Vagina (tissue), 2 donors: ENCODE results near the gene RASA1. TPM values are rescaled to one million over a fixed set of nuclear protein-coding genes. Genes with fewer than 3 reads are reported as not detected.

Experiments
- DNase-seq, 2 donors: peaks; one replicate each; pipeline ENCODE4 v3.0.0-alpha.2; 2017; ENCODE audit errors: extremely low spot score in 2 of 2
- H3K27ac ChIP-seq: fragments of 200-600 bp; sonication (generic); one replicate; pipeline ENCODE4 v1.5.1; 2019
- H3K27me3 ChIP-seq: fragments of 200-600 bp; sonication (generic); one replicate; pipeline ENCODE4 v1.5.1; 2019
- H3K36me3 ChIP-seq, 2 donors: fragments of 200-600 bp; sonication (generic); one replicate each; pipeline ENCODE4 v1.5.1; 2017 to 2019
- H3K4me1 ChIP-seq: fragments of 200-600 bp; sonication (generic); one replicate; pipeline ENCODE4 v1.5.1; 2019
- H3K4me3 ChIP-seq, 2 donors: fragments of 200-600 bp; sonication (generic); 1 replicate in 1 of 2; 2 replicates in 1 of 2; pipeline ENCODE4 v1.5.1; 2016 to 2019
- H3K9me3 ChIP-seq: fragments of 200-600 bp; sonication (generic); one replicate; pipeline ENCODE4 v1.5.1; 2019
- POLR2A ChIP-seq, 2 donors: fragments of 450-650 bp; IDR thresholded peaks; one replicate each; pipeline ENCODE4 v1.6.1; 2017; ENCODE audit warnings: antibody characterized with exemption in 2 of 2, mild to moderate bottlenecking in 2 of 2, moderate library complexity in 2 of 2
- POLR2AphosphoS5 ChIP-seq, 2 donors: sonication (generic); formaldehyde crosslinking; IDR thresholded peaks; one replicate each; pipeline ENCODE4 v1.9.0; 2017; ENCODE audit warnings: antibody characterized with exemption in 2 of 2, mild to moderate bottlenecking in 2 of 2, low read depth in 1 of 2; ENCODE audit not compliant: insufficient read depth in 1 of 2
- intact Hi-C: fragments of 100-400 bp; cut with DNase I; formaldehyde crosslinking; loops from one replicate; pipeline ENCODE4 v1.15.1; 2023
- total RNA-seq: library from RNA; depleted of rRNA; stranded (reverse); fragments of >200 nt; gene quantifications from one replicate; pipeline ENCODE4 v1.2.3, GENCODE V29; 2016
- TF ChIP-seq, protein P1 (sequence below), 3 experiments: fragments of 450-650 bp in 2 of 3; fragments of 200-600 bp in 1 of 3; sonication (generic) in 1 of 3; IDR thresholded peaks; one replicate each; pipeline ENCODE4 v1.5.1; 2017 to 2019; ENCODE audit warnings: antibody characterized with exemption in 3 of 3, mild to moderate bottlenecking in 2 of 3, moderate library complexity in 2 of 3

Gene RASA1
- total RNA-seq, 1 donor from 2014 or later: 22.1 TPM

DNA sequence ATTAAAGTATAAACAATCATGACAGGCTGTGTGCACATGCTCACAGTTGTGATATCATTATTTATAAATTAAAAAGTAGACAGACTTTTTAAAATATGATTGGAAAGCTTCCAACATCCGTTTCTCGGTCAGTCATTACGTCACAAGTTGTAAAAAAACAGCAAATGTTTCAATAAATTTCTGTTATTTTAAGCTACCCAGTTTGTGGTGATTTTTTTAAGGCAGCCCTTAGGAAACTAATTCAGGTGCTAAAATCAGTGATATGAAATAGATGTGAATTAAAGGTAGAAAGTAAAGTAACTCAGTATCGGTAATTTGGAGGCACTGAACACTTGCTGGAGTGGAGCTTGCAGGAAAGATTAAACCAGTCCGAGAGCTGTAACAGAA lies 143.9 kb downstream of the RASA1 start:
- intact Hi-C loops: no loop called here
- no peaks in the 10 kb centered on the region for H3K9me3 ChIP-seq
- peak overlapping the region; percentile 96 for H3K27ac ChIP-seq
- H3K27me3 ChIP-seq: no peaks in the 10 kb centered on the region
- peaks cover 0 to 24% of the 10 kb centered on the region in 2 donors for H3K36me3 ChIP-seq
- TF ChIP-seq, protein P1, sequence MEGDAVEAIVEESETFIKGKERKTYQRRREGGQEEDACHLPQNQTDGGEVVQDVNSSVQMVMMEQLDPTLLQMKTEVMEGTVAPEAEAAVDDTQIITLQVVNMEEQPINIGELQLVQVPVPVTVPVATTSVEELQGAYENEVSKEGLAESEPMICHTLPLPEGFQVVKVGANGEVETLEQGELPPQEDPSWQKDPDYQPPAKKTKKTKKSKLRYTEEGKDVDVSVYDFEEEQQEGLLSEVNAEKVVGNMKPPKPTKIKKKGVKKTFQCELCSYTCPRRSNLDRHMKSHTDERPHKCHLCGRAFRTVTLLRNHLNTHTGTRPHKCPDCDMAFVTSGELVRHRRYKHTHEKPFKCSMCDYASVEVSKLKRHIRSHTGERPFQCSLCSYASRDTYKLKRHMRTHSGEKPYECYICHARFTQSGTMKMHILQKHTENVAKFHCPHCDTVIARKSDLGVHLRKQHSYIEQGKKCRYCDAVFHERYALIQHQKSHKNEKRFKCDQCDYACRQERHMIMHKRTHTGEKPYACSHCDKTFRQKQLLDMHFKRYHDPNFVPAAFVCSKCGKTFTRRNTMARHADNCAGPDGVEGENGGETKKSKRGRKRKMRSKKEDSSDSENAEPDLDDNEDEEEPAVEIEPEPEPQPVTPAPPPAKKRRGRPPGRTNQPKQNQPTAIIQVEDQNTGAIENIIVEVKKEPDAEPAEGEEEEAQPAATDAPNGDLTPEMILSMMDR (IDR thresholded peaks at IDR 0.05): no peak
- no peak for TF ChIP-seq POLR2A (IDR thresholded peaks at IDR 0.05)
- TF ChIP-seq POLR2AphosphoS5 (IDR thresholded peaks at IDR 0.05; ENCODE audit: insufficient read depth in 1 of 2, low read depth in 1 of 2): no peak
- peaks cover 21% of the 10 kb centered on the region for H3K4me1 ChIP-seq
- H3K4me3 ChIP-seq: peak overlapping the region; percentile 87 to 93
- no peak for DNase-seq

- H3K4me3 ChIP-seq: peak overlapping the region; percentile 87 to 93
- H3K27ac ChIP-seq: peak overlapping the region; percentile 96
- H3K27me3 ChIP-seq: no peaks in the 10 kb centered on the region
- DNase-seq: peak in 1 of 2 donors; percentile 89
- H3K4me1 ChIP-seq: peaks cover 21% of the 10 kb centered on the region
- peaks cover 0 to 19% of the 10 kb centered on the region in 2 donors for H3K36me3 ChIP-seq
- TF ChIP-seq, protein P1 (IDR thresholded peaks at IDR 0.05): no peak
- TF ChIP-seq POLR2AphosphoS5 (IDR thresholded peaks at IDR 0.05; ENCODE audit: insufficient read depth in 1 of 2, low read depth in 1 of 2) (no peak), POLR2A (IDR thresholded peaks at IDR 0.05) (no peak)
- H3K9me3 ChIP-seq: no peaks in the 10 kb centered on the region
- intact Hi-C loops: no loop called here
Measured at GRCh38 chr5:87411973-87412629, 144.4 kb downstream of the RASA1 start.

GRCh38 chr5:87412630-87413342 lies 145.1 kb downstream of the RASA1 start, which contains the start of gene CCNH:
Gene CCNH (minus strand): TSS chr5:87412930. CDS start chr5:87412794, 136 bp downstream.
- intact Hi-C loops: no loop called here
- Histone ChIP-seq H3K4me1 (peaks cover 21% of the 10 kb centered on the region), H3K27ac (peak within 1 kb of the TSS; percentile 96), H3K4me3 (peak within 1 kb of the TSS; percentile 87 to 93), H3K36me3 (peaks cover 0 to 12% of the 10 kb centered on the region in 2 donors), H3K9me3 (no peaks in the 10 kb centered on the region), H3K27me3 (no peaks in the 10 kb centered on the region)
- DNase-seq: peak; percentile 97 to 99
- TF ChIP-seq POLR2A (IDR thresholded peaks at IDR 0.05) (peak in 1 of 2 donors; percentile 90), POLR2AphosphoS5 (IDR thresholded peaks at IDR 0.05; ENCODE audit: insufficient read depth in 1 of 2, low read depth in 1 of 2) (peak; percentile 99)
- TF ChIP-seq, protein P1 (IDR thresholded peaks at IDR 0.05): peak in 1 of 3 experiments; percentile 12

DNA sequence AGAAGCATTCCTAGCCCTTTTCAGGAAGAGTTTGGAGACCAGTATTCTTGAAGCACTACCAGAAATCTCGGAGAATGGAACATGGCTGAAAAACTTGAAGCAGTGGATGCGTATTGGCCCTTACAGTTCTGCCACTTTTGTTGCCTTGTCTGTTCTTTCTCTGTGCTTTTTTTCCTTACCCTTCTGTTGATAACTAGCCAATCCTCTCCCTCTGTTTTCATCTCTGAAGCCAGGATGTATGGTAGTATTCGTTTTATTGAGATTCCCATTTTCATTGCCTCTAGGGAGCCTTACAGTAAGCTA lies 145.6 kb downstream of the RASA1 start:
- H3K36me3 ChIP-seq: peaks cover 0 to 7% of the 10 kb centered on the region in 2 donors
- no peak for DNase-seq
- TF ChIP-seq POLR2A (IDR thresholded peaks at IDR 0.05) (no peak), POLR2AphosphoS5 (IDR thresholded peaks at IDR 0.05; ENCODE audit: insufficient read depth in 1 of 2, low read depth in 1 of 2) (no peak)
- TF ChIP-seq, protein P1 (IDR thresholded peaks at IDR 0.05): no peak
- no peaks in the 10 kb centered on the region for H3K9me3 ChIP-seq
- intact Hi-C loops: no loop called here
- H3K27ac ChIP-seq: peak overlapping the region; percentile 96
- H3K27me3 ChIP-seq: no peaks in the 10 kb centered on the region
- H3K4me1 ChIP-seq: peaks cover 21% of the 10 kb centered on the region
- peak overlapping the region; percentile 87 to 93 for H3K4me3 ChIP-seq

- no peak for DNase-seq
- no peak overlapping the region for H3K27ac ChIP-seq
- no peaks in the 10 kb centered on the region for H3K9me3 ChIP-seq
- TF ChIP-seq, protein P1 (IDR thresholded peaks at IDR 0.05): no peak
- TF ChIP-seq POLR2A (IDR thresholded peaks at IDR 0.05) (no peak), POLR2AphosphoS5 (IDR thresholded peaks at IDR 0.05; ENCODE audit: insufficient read depth in 1 of 2, low read depth in 1 of 2) (no peak)
- no peaks in the 10 kb centered on the region for H3K36me3 ChIP-seq
- H3K4me3 ChIP-seq: no peak overlapping the region
- peaks cover under 1% of the 10 kb centered on the region for H3K4me1 ChIP-seq
- intact Hi-C loops: no loop called here
- no peaks in the 10 kb centered on the region for H3K27me3 ChIP-seq
Measured at GRCh38 chr5:87418506-87418905, 150.8 kb downstream of the RASA1 start.
